Progenitor cell of endocrine pancreas (in vitro differentiated cells): Measurements from ENCODE around the gene ABCC12. TPM values are rescaled to one million over a fixed set of nuclear protein-coding genes. Genes with fewer than 3 reads are reported as not detected.

Source experiments
- DNase-seq: peaks from one replicate; pipeline ENCODE4 v3.0.0; 2021; ENCODE audit warnings: low spot score; ENCODE audit not compliant: unreplicated experiment
- H3K27ac Mint-ChIP-seq: 2 replicates; pipeline ENCODE4 v1.8.0; 2021; ENCODE audit warnings: mild to moderate bottlenecking, moderate library complexity, mixed read lengths
- H3K27me3 Mint-ChIP-seq: 2 replicates; pipeline ENCODE4 v1.8.0; 2021; ENCODE audit warnings: mixed read lengths
- H3K36me3 Mint-ChIP-seq: 2 replicates; pipeline ENCODE4 v1.8.0; 2022; ENCODE audit warnings: mixed read lengths; ENCODE audit not compliant: insufficient read depth
- H3K4me1 Mint-ChIP-seq: 2 replicates; pipeline ENCODE4 v1.8.0; 2021; ENCODE audit warnings: low read depth, mixed read lengths
- H3K4me3 Mint-ChIP-seq: 2 replicates; pipeline ENCODE4 v1.8.0; 2021; ENCODE audit warnings: low read depth, mild to moderate bottlenecking, moderate library complexity, mixed read lengths
- H3K9me3 Mint-ChIP-seq: 2 replicates; pipeline ENCODE4 v1.8.0; 2021; ENCODE audit warnings: low read depth, mixed read lengths
- total RNA-seq: library from RNA; stranded (reverse); gene quantifications from 2 replicates; pipeline ENCODE4 v1.2.1, GENCODE V29; 2021
- TF ChIP-seq, protein P1 (sequence below): fragments of 200-600 bp; sonication (generic); IDR thresholded peaks from one replicate; pipeline ENCODE4 v1.5.0; 2021; ENCODE audit warnings: antibody characterized with exemption, mild to moderate bottlenecking; ENCODE audit not compliant: unreplicated experiment

The ABCC12 gene
- total RNA-seq, 1 donor from 2014 or later: 1.6 TPM

- H3K27ac Mint-ChIP-seq: no peak overlapping the region
- H3K27me3 Mint-ChIP-seq: peaks cover 10% of the 10 kb centered on the region
- H3K4me1 Mint-ChIP-seq: no peaks in the 10 kb centered on the region
- H3K4me3 Mint-ChIP-seq: no peak overlapping the region
- H3K36me3 Mint-ChIP-seq: no peaks in the 10 kb centered on the region
- no peak for DNase-seq
- no peaks in the 10 kb centered on the region for H3K9me3 Mint-ChIP-seq
- TF ChIP-seq, protein P1, sequence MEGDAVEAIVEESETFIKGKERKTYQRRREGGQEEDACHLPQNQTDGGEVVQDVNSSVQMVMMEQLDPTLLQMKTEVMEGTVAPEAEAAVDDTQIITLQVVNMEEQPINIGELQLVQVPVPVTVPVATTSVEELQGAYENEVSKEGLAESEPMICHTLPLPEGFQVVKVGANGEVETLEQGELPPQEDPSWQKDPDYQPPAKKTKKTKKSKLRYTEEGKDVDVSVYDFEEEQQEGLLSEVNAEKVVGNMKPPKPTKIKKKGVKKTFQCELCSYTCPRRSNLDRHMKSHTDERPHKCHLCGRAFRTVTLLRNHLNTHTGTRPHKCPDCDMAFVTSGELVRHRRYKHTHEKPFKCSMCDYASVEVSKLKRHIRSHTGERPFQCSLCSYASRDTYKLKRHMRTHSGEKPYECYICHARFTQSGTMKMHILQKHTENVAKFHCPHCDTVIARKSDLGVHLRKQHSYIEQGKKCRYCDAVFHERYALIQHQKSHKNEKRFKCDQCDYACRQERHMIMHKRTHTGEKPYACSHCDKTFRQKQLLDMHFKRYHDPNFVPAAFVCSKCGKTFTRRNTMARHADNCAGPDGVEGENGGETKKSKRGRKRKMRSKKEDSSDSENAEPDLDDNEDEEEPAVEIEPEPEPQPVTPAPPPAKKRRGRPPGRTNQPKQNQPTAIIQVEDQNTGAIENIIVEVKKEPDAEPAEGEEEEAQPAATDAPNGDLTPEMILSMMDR: no peak
Measured at GRCh38 chr16:48112600-48112999, 43.2 kb downstream of the ABCC12 start.

- Mint-ChIP-seq H3K27ac (no peak overlapping the region), H3K4me1 (no peaks in the 10 kb centered on the region), H3K27me3 (peaks cover 10% of the 10 kb centered on the region), H3K4me3 (no peak overlapping the region), H3K36me3 (no peaks in the 10 kb centered on the region), H3K9me3 (no peaks in the 10 kb centered on the region)
- DNase-seq: no peak
- TF ChIP-seq, protein P1: no peak
Measured at GRCh38 chr16:48110982-48111381, 44.8 kb downstream of the ABCC12 start.

- Mint-ChIP-seq H3K4me3 (no peak overlapping the region), H3K36me3 (no peaks in the 10 kb centered on the region), H3K27ac (no peak overlapping the region), H3K4me1 (no peaks in the 10 kb centered on the region), H3K9me3 (no peaks in the 10 kb centered on the region), H3K27me3 (peaks cover 10% of the 10 kb centered on the region)
- TF ChIP-seq, protein P1: no peak
- no peak for DNase-seq
Measured at GRCh38 chr16:48110000-48110399, 45.8 kb downstream of the ABCC12 start.

GRCh38 chr16:48109475-48109874, 46.3 kb downstream of the ABCC12 start:
- TF ChIP-seq, protein P1: no peak
- Mint-ChIP-seq H3K27me3 (peaks cover 10% of the 10 kb centered on the region), H3K4me3 (no peak overlapping the region), H3K27ac (no peak overlapping the region), H3K36me3 (no peaks in the 10 kb centered on the region), H3K4me1 (no peaks in the 10 kb centered on the region), H3K9me3 (no peaks in the 10 kb centered on the region)
- no peak for DNase-seq

DNA sequence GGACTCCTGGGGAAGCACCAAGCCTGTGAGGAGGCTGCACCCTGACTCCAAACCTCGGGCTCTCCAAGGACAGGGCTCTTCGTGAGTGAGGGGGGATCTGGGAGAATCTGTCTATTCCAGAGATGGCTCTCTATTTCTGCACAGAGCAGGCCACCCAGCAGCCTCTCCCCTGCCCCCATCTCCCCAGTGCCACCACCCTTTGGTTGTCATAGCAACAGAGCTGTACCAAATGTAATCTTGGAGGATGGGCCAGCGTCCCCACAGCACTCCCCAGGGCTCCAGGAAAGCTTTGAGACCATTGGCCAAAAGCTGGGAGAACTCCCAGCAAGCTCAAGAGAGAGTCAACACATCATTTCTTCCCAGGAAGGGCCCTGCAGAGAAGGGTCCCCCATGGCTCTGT, 49.3 kb downstream of the ABCC12 start:
- Mint-ChIP-seq H3K9me3 (no peaks in the 10 kb centered on the region), H3K27ac (no peak overlapping the region), H3K4me1 (peaks cover 3% of the 10 kb centered on the region), H3K27me3 (peaks cover 10% of the 10 kb centered on the region), H3K4me3 (no peak overlapping the region), H3K36me3 (no peaks in the 10 kb centered on the region)
- no peak for DNase-seq
- TF ChIP-seq, protein P1: no peak

Other genes starting within 250 kb of the ABCC12 start
- 65.3 and 66.4 TPM in 2 replicates for gene LONP2, start 88.3 kb upstream of the ABCC12 start, total RNA-seq
- gene ABCC11, start 91.5 kb upstream of the ABCC12 start, total RNA-seq: 0.91 and 1.5 TPM in 2 replicates
- 38.3 and 40.5 TPM in 2 replicates for gene SIAH1, start 229.4 kb upstream of the ABCC12 start, total RNA-seq